GM12801 (cell line): Measurements from ENCODE around the gene GRID1.

Source experiments
- TF ChIP-seq, protein P1 (sequence below): IDR thresholded peaks from one replicate; pipeline ENCODE4 v1.5.1; 2011; ENCODE audit warnings: control low read depth; ENCODE audit not compliant: insufficient read length; ENCODE audit errors: extremely low read depth

Gene GRID1

DNA sequence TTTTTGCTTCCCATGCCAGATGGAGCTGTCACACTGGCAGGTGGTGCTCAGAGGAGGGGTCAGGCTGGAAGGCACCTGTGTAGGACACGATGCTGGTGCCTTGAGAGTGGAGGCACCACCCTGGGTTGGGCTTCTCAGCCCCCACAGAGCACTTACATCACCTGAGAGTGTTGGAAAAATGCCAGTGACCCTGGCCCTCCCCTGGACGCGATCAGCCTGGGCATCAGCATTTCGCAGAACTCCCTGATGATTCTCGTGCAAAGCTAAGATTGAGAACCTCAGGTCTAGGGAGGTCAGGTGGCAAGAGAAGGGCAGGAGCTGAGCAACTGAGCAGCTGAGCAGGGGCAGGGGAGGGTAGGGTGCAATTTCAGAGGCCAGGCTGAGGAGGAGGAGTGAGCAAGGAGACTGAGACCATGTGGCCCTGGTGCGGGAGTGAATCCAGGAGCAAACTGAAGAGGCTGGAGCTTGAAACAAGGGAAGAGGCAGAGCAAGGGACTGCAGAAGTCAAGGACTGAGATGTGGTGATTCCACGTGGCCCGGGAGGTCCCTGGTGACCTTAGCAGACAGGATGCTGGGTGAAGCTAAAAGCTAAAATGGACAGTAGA is 24.7 kb upstream of the GRID1 start:
- TF ChIP-seq, protein P1, sequence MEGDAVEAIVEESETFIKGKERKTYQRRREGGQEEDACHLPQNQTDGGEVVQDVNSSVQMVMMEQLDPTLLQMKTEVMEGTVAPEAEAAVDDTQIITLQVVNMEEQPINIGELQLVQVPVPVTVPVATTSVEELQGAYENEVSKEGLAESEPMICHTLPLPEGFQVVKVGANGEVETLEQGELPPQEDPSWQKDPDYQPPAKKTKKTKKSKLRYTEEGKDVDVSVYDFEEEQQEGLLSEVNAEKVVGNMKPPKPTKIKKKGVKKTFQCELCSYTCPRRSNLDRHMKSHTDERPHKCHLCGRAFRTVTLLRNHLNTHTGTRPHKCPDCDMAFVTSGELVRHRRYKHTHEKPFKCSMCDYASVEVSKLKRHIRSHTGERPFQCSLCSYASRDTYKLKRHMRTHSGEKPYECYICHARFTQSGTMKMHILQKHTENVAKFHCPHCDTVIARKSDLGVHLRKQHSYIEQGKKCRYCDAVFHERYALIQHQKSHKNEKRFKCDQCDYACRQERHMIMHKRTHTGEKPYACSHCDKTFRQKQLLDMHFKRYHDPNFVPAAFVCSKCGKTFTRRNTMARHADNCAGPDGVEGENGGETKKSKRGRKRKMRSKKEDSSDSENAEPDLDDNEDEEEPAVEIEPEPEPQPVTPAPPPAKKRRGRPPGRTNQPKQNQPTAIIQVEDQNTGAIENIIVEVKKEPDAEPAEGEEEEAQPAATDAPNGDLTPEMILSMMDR: no peak

GRCh38 chr10:86390337-86391120 is 23.9 kb upstream of the GRID1 start:
- TF ChIP-seq, protein P1: no peak

- TF ChIP-seq, protein P1: no peak
Observed at GRCh38 chr10:86389441-86390193, 23.0 kb upstream of the GRID1 start.

DNA sequence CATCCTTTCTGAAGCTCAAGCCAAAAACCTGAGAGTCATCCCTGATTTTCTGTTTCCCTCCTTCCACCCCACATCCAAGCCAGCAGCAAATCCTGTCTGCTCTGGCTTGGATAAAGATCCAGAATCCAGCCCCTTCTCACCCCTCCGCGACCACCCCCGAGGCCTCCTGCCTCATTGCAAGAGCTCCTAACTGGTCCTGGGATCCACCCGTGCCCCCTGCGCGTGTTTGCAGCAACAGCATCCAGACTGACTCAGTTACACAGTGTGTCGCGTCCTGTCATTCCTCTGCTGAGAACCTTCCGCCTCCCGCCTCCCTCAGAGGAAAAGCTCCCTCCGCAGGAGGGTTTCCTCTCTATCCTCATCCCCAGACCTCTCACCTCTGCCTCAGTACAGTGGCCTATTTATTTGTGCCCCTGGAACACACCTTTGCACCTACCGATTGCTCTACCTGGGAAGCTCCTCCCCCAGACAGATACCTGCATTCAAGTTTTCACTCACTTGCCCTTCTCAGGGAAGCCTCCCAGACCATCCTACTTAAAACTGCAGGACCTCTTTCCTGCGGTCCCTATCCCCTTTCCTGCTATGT is 21.6 kb upstream of the GRID1 start:
- TF ChIP-seq, protein P1: no peak

DNA sequence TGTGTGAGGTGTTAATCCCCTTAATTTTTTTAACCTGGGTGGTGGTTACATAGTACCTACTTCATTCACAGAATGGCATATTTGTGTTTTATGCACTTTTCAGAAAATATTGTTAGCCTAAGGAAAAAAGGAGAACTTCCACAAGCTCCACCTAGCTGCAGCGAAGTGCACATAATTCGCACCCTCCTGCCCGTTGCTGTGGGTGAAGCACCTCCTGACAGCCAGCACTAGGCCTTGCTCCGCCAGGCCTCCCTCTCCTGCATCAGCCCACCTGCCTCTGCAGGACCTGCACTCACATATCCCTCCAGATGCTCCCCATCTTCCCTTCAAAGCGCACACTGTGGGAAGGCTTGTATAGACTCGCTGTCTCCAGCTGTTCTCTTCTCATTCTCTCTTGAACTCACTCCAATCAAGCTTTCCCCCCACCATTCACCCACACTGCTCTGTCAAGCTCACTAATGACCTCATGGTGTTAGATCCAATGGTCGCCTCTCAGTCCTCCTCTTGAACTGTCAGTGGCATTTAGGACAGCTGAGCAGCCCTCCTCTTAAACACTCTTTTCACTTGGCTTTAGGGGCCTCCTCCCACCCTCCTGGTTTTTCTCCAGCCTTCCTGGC is 20.7 kb upstream of the GRID1 start:
- TF ChIP-seq, protein P1: no peak

- TF ChIP-seq, protein P1: no peak
Observed at GRCh38 chr10:86385806-86386205, 19.2 kb upstream of the GRID1 start.

- TF ChIP-seq, protein P1: no peak
Observed at GRCh38 chr10:86377797-86378146, 11.2 kb upstream of the GRID1 start.
